ENCODE measurements around the gene GALNT6. TPM values are rescaled to one million over a fixed set of nuclear protein-coding genes. Genes with fewer than 3 reads are reported as not detected.

Gene GALNT6
- total RNA-seq, 2 donors from 2014 or later = 24.7 to 27.1 TPM

GRCh38 chr12:51399891-51400290, 8.7 kb upstream of the GALNT6 start:
- Histone ChIP-seq H3K27ac (no peak overlapping the region), H3K9me3 (no peaks in the 10 kb centered on the region), H3K4me1 (no peaks in the 10 kb centered on the region), H3K9ac (ENCODE audit: low read depth in 2 of 2, low read length in 2 of 2) (no peak overlapping the region), H3K27me3 (no peaks in the 10 kb centered on the region), H3K36me3 (no peaks in the 10 kb centered on the region), H3K4me3 (no peak overlapping the region)
- peak; percentile 74 for DNase-seq
- no peak for TF ChIP-seq CTCF (IDR thresholded peaks at IDR 0.05)
- intact Hi-C loops (cut with DNase I) = no loop called here

GRCh38 chr12:51397670-51398069, 6.5 kb upstream of the GALNT6 start:
- Histone ChIP-seq H3K9ac (ENCODE audit: low read depth in 2 of 2, low read length in 2 of 2) (no peak overlapping the region), H3K9me3 (no peaks in the 10 kb centered on the region), H3K4me3 (no peak overlapping the region), H3K27me3 (no peaks in the 10 kb centered on the region), H3K4me1 (no peaks in the 10 kb centered on the region), H3K36me3 (no peaks in the 10 kb centered on the region), H3K27ac (no peak overlapping the region)
- intact Hi-C loops (cut with DNase I) = no loop called here
- DNase-seq = no peak
- no peak for TF ChIP-seq CTCF (IDR thresholded peaks at IDR 0.05)

- Histone ChIP-seq H3K36me3 (no peaks in the 10 kb centered on the region), H3K4me1 (no peaks in the 10 kb centered on the region), H3K9me3 (no peaks in the 10 kb centered on the region), H3K9ac (ENCODE audit: low read depth in 2 of 2, low read length in 2 of 2) (no peak overlapping the region), H3K4me3 (no peak overlapping the region), H3K27me3 (no peaks in the 10 kb centered on the region), H3K27ac (peak overlapping the region; percentile 15)
- TF ChIP-seq CTCF (IDR thresholded peaks at IDR 0.05) = no peak
- no peak for DNase-seq
- intact Hi-C loops (cut with DNase I) = no loop called here
Observed at GRCh38 chr12:51395283-51396230, 4.4 kb upstream of the GALNT6 start.

- peaks cover 7% of the 10 kb centered on the region for H3K4me1 ChIP-seq
- H3K9ac ChIP-seq (ENCODE audit: low read depth in 2 of 2, low read length in 2 of 2) = no peak overlapping the region
- no peak overlapping the region for H3K27ac ChIP-seq
- H3K4me3 ChIP-seq = no peak overlapping the region
- no peak for DNase-seq
- no peaks in the 10 kb centered on the region for H3K9me3 ChIP-seq
- TF ChIP-seq CTCF (IDR thresholded peaks at IDR 0.05) = no peak
- intact Hi-C loops (cut with DNase I) = no loop called here
- no peaks in the 10 kb centered on the region for H3K36me3 ChIP-seq
- H3K27me3 ChIP-seq = no peaks in the 10 kb centered on the region
Observed at GRCh38 chr12:51393676-51394545, 2.7 kb upstream of the GALNT6 start.

GRCh38 chr12:51392556-51393237, 1.5 kb upstream of the GALNT6 start:
- no peaks in the 10 kb centered on the region for H3K36me3 ChIP-seq
- no peaks in the 10 kb centered on the region for H3K27me3 ChIP-seq
- TF ChIP-seq CTCF (IDR thresholded peaks at IDR 0.05) = no peak
- H3K4me3 ChIP-seq = peak overlapping the region; percentile 61
- H3K9me3 ChIP-seq = no peaks in the 10 kb centered on the region
- no peak for DNase-seq
- intact Hi-C loops (cut with DNase I) = no loop called here
- peak overlapping the region; percentile 38 for H3K27ac ChIP-seq
- peaks cover 7% of the 10 kb centered on the region for H3K4me1 ChIP-seq
- H3K9ac ChIP-seq (ENCODE audit: low read depth in 2 of 2, low read length in 2 of 2) = peak overlapping the region in 1 of 2 donors; percentile 58

Data from colonic mucosa (tissue), 4 donors.